Nephron (organoid): Measurements from ENCODE around the gene RPRD2.

Experiments used
- H3K27ac Mint-ChIP-seq, 3 experiments: 2 replicates each; pipeline ENCODE4 v1.8.0; 2020; ENCODE audit warnings: mixed read lengths in 3 of 3, mild to moderate bottlenecking in 2 of 3, moderate library complexity in 1 of 3
- H3K27me3 Mint-ChIP-seq: 2 replicates; pipeline ENCODE4 v1.8.0; 2021; ENCODE audit warnings: low read depth, mild to moderate bottlenecking, moderate library complexity, mixed read lengths
- H3K36me3 Mint-ChIP-seq: 2 replicates; pipeline ENCODE4 v1.8.0; 2020; ENCODE audit warnings: low read depth, mixed read lengths
- H3K4me1 Mint-ChIP-seq: 2 replicates; pipeline ENCODE4 v1.8.0; 2020; ENCODE audit warnings: mixed read lengths
- H3K4me3 Mint-ChIP-seq, 3 experiments: 2 replicates each; pipeline ENCODE4 v1.8.0; 2020; ENCODE audit warnings: mild to moderate bottlenecking in 3 of 3, mixed read lengths in 3 of 3, moderate library complexity in 2 of 3
- H3K9me3 Mint-ChIP-seq: 2 replicates; pipeline ENCODE4 v1.8.0; 2020; ENCODE audit warnings: mixed read lengths
- TF ChIP-seq, protein P1 (sequence below), 3 experiments: fragments of 200-600 bp; sonication (generic); IDR thresholded peaks; one replicate each; pipeline ENCODE4 v1.5.0; 2021; ENCODE audit warnings: antibody characterized with exemption in 3 of 3; ENCODE audit not compliant: unreplicated experiment in 3 of 3

The RPRD2 gene

DNA sequence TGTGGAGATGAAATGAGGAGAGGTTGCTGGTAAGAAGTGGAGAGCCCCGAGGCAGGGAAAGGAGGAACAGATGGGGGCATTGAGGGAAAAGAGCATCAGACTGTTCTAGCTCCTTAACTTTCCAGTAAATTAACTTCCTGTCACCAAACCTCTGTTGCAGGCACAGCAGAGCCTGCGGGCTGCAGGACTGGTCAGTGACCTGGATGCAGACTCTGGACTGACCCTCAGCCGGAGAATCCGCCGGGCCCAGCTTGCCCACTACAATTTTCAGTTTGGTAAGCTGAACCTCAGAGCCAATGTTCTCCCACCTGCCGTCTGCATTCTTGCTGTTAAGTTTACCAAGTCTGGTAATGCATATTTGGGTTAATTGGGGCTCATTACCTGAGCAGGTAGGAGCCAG lies 141.5 kb downstream of the RPRD2 start:
- Mint-ChIP-seq H3K27ac (peak overlapping the region in 2 of 3 experiments; percentile 11 to 76), H3K4me3 (no peak overlapping the region), H3K36me3 (peaks cover 41% of the 10 kb centered on the region), H3K27me3 (no peaks in the 10 kb centered on the region), H3K9me3 (no peaks in the 10 kb centered on the region), H3K4me1 (peaks cover 23% of the 10 kb centered on the region)
- TF ChIP-seq, protein P1, sequence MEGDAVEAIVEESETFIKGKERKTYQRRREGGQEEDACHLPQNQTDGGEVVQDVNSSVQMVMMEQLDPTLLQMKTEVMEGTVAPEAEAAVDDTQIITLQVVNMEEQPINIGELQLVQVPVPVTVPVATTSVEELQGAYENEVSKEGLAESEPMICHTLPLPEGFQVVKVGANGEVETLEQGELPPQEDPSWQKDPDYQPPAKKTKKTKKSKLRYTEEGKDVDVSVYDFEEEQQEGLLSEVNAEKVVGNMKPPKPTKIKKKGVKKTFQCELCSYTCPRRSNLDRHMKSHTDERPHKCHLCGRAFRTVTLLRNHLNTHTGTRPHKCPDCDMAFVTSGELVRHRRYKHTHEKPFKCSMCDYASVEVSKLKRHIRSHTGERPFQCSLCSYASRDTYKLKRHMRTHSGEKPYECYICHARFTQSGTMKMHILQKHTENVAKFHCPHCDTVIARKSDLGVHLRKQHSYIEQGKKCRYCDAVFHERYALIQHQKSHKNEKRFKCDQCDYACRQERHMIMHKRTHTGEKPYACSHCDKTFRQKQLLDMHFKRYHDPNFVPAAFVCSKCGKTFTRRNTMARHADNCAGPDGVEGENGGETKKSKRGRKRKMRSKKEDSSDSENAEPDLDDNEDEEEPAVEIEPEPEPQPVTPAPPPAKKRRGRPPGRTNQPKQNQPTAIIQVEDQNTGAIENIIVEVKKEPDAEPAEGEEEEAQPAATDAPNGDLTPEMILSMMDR (IDR thresholded peaks at IDR 0.05; ENCODE audit: unreplicated experiment in 3 of 3) = no peak

DNA sequence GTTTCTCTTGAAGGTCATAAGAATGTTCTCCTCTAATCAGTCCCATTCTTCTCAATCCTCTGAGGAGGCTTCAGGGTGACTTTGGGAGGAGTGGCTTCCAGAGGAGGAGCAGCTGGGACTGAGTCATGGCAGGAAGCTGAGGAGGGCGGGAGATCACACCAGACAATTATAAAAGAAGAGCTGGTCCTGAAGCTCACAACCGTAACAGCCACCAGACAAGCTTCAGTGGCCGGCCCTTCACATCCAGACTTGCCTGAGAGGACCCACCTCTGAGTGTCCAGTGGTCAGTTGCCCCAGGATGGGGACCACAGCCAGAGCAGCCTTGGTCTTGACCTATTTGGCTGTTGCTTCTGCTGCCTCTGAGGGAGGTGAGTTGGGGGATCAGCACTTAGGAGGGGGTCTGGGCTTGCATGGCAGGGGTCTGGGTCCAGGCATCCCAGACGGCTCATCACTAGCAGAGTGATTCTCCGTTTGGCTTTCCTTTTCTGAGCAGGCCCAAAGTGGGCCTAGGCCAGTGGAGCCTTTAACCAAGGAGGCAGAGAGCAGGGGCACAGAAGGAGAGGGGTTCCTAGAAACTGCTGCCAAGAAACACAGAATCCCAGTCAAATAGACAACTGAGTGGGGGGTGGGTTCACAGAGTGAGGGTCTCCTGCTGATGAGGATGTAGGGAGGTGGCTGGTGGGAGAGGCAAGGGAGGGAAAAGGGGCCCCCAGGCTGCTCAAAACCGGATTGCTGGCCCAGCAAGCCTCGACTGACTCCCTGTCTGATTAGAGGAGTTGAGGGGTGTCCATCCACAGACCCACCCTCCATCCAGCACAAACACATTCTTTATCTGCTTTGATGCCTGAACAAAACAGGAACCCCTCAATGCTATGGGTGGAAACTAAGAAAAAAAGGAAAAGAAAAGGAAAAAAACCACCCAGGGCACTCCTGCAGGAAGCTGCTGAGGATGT lies 144.2 kb downstream of the RPRD2 start, which contains the start of gene ECM1:
TSS of gene ECM1 (plus strand) at position 198 of the 953 bp plus-strand sequence. CDS start at position 299, 101 bp downstream.
- peaks cover 43% of the 10 kb centered on the region for H3K36me3 Mint-ChIP-seq
- peaks cover 32% of the 10 kb centered on the region for H3K4me1 Mint-ChIP-seq
- H3K4me3 Mint-ChIP-seq = peak within 1 kb of the TSS; percentile 28 to 53 (median 48)
- TF ChIP-seq, protein P1 (IDR thresholded peaks at IDR 0.05; ENCODE audit: unreplicated experiment in 3 of 3) = no peak
- peaks cover 4% of the 10 kb centered on the region for H3K27me3 Mint-ChIP-seq
- no peaks in the 10 kb centered on the region for H3K9me3 Mint-ChIP-seq
- peak within 1 kb of the TSS; percentile 75 to 85 (median 84) for H3K27ac Mint-ChIP-seq

DNA sequence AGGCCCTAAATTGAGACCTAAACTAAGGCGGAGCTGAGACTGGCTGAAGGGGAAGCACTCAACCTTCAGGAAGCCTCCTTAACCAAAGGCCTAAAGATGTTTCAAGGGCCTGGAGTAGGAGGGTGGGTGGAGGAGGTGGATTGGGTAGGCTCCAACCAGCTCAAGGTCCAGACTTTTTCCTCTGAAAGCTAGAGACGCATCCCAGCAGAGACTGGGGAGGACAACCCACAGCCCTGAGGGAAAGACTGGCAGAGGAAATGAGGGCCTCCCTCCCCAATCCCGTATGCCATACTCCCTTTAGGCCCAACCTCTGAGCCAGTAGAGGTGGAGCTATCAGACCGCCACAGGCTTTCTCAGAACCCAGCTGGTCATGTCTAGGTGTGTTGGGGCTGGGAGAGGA lies 145.0 kb downstream of the RPRD2 start:
- Mint-ChIP-seq H3K27ac (peak overlapping the region; percentile 75 to 85 (median 84)), H3K4me1 (peaks cover 38% of the 10 kb centered on the region), H3K27me3 (peaks cover 4% of the 10 kb centered on the region)

DNA sequence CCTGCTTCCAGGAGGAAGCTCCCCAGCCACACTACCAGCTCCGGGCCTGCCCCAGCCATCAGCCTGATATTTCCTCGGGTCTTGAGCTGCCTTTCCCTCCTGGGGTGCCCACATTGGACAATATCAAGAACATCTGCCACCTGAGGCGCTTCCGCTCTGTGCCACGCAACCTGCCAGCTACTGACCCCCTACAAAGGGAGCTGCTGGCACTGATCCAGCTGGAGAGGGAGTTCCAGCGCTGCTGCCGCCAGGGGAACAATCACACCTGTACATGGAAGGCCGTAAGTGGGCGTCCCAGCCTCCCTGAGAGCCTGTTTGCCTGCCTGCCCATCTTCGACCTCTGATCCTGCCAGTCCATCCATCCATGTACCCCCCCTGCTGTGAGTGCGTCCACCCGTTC lies 147.6 kb downstream of the RPRD2 start:
- peaks cover 21% of the 10 kb centered on the region for H3K36me3 Mint-ChIP-seq
- H3K9me3 Mint-ChIP-seq = no peaks in the 10 kb centered on the region
- TF ChIP-seq, protein P1 (IDR thresholded peaks at IDR 0.05; ENCODE audit: unreplicated experiment in 3 of 3) = no peak

More for the DNA sequence above, 145.0 kb downstream of the RPRD2 start:
- peaks cover 38% of the 10 kb centered on the region for H3K36me3 Mint-ChIP-seq
- no peaks in the 10 kb centered on the region for H3K9me3 Mint-ChIP-seq
- H3K4me3 Mint-ChIP-seq = no peak overlapping the region
- TF ChIP-seq, protein P1 (IDR thresholded peaks at IDR 0.05; ENCODE audit: unreplicated experiment in 3 of 3) = no peak

DNA sequence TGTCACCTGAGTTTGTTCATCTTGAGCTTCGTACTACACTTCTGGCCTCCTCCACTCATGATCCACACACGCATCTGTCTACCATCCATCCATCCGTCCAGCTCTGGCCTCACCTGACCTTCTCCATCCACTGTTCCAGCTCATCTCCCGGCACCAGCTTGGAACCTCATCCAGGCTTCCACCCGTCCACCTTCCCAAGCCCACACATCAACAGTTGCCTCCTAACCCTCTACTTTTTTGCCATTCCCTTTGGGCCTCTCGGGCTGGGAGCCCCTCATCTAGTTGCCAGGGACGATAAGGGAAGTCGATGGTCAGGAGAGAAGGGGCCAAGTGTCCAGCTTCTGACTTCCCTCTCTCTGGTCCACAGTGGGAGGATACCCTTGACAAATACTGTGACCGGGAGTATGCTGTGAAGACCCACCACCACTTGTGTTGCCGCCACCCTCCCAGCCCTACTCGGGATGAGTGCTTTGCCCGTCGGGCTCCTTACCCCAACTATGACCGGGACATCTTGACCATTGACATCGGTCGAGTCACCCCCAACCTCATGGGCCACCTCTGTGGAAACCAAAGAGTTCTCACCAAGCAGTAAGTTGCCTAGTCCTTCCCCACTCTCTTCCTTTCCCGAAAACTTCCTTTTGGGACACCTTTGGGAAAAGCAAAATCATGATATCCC lies 148.2 kb downstream of the RPRD2 start:
- Mint-ChIP-seq H3K36me3 (peaks cover 16% of the 10 kb centered on the region), H3K4me1 (peaks cover 52% of the 10 kb centered on the region)
- TF ChIP-seq, protein P1 (IDR thresholded peaks at IDR 0.05; ENCODE audit: unreplicated experiment in 3 of 3) = no peak

More for the DNA sequence above, 147.6 kb downstream of the RPRD2 start:
- H3K27ac Mint-ChIP-seq = peak overlapping the region in 2 of 3 experiments; percentile 82 to 91
- H3K4me1 Mint-ChIP-seq = peaks cover 54% of the 10 kb centered on the region
- no peak overlapping the region for H3K4me3 Mint-ChIP-seq
- H3K27me3 Mint-ChIP-seq = peaks cover 4% of the 10 kb centered on the region

More for the DNA sequence above, 148.2 kb downstream of the RPRD2 start:
- H3K9me3 Mint-ChIP-seq = no peaks in the 10 kb centered on the region
- H3K4me3 Mint-ChIP-seq = peak overlapping the region; percentile 4 to 34 (median 17)
- peaks cover 4% of the 10 kb centered on the region for H3K27me3 Mint-ChIP-seq
- H3K27ac Mint-ChIP-seq = peak overlapping the region; percentile 82 to 91 (median 86)
